ENCODE measurements around the gene PACS1.
A peak's percentile ranks its signal among the peaks of the same experiment; 100 is the strongest.
"Not testable (repeated sequence)": the region's sequence is repeated elsewhere in the genome, so short reads cannot be mapped to it uniquely, and the experiment has no call there.

PACS1 gene

DNA sequence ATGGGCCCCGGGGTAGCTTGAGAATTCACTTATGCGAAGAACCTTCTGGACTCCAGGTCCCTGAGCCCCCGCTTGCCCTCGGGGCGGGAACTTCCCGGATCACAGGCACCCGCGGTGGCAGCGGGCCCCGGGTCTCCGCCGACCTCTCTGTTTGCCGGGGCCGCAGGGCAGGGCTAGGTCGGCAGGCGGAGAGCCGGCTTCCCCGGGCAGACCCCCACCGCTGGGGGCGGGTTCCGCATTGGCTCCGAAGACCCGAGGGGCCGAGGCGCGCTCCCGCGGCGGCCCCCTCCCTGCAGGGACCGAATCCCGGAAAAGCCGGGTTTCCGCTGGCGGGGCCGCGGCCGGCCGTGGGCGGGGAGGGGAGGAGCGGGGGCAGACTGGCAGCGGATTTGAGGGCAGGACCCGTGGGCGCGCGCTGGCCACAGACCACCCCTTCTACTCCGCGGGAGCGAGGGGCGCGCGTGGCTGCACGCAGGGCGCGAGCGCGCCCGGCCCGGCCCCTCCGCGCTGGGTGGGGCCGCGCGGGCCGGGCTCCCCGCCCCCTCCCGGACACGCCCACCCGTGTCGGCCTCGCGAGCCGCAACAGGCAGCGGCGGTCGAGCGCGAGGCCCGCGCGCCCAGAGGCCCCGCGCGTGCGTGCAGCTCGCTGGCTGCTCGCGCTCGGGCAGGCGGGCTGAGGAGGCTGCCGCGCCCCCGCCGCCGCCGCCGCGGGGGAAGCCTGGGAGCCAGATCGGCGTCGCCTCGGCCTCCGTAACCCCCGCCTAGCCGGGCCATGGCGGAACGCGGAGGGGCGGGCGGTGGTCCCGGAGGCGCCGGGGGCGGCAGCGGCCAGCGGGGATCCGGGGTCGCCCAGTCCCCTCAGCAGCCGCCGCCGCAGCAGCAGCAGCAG is at the start of gene PACS1:
TSS of gene PACS1 (plus strand) at position 558 of the 889 bp plus-strand sequence. CDS start at position 773, 215 bp downstream.
- TF ChIP-seq, protein P1, sequence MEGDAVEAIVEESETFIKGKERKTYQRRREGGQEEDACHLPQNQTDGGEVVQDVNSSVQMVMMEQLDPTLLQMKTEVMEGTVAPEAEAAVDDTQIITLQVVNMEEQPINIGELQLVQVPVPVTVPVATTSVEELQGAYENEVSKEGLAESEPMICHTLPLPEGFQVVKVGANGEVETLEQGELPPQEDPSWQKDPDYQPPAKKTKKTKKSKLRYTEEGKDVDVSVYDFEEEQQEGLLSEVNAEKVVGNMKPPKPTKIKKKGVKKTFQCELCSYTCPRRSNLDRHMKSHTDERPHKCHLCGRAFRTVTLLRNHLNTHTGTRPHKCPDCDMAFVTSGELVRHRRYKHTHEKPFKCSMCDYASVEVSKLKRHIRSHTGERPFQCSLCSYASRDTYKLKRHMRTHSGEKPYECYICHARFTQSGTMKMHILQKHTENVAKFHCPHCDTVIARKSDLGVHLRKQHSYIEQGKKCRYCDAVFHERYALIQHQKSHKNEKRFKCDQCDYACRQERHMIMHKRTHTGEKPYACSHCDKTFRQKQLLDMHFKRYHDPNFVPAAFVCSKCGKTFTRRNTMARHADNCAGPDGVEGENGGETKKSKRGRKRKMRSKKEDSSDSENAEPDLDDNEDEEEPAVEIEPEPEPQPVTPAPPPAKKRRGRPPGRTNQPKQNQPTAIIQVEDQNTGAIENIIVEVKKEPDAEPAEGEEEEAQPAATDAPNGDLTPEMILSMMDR (IDR thresholded peaks at IDR 0.05; ENCODE audit: control insufficient read depth, extremely low read depth, insufficient read depth) = no peak
- H3K4me3 ChIP-seq (ENCODE audit: low read depth, low read length) = peak within 1 kb of the TSS; percentile 57
- no peak for DNase-seq (ENCODE audit: low read depth)

- DNase-seq (ENCODE audit: low read depth) = no peak
- H3K4me3 ChIP-seq (ENCODE audit: low read depth, low read length) = no peak overlapping the region
- TF ChIP-seq, protein P1 (IDR thresholded peaks at IDR 0.05; ENCODE audit: control insufficient read depth, extremely low read depth, insufficient read depth) = no peak
Measured at GRCh38 chr11:66020618-66021357, 49.3 kb upstream of the PACS1 start.

- no peak for DNase-seq (ENCODE audit: low read depth)
- H3K4me3 ChIP-seq (ENCODE audit: low read depth, low read length) = no peak overlapping the region
- TF ChIP-seq, protein P1 (IDR thresholded peaks at IDR 0.05; ENCODE audit: control insufficient read depth, extremely low read depth, insufficient read depth) = peak; percentile 89
Measured at GRCh38 chr11:66022401-66023185, 47.5 kb upstream of the PACS1 start.

DNA sequence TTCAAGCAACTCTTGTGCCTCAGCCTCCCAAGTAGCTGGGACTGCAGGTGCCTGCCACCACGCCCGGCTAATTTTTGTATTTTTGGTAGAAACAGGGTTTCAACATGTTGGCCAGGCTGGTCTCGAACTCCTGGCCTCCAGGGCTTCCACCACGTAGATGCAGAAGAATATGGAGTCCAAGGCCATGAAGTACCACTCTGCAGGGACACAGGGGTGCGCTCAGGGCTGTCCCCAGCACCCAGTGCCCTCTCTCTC is 47.0 kb upstream of the PACS1 start:
- DNase-seq (ENCODE audit: low read depth); H3K4me3 ChIP-seq (ENCODE audit: low read depth, low read length): not testable (repeated sequence)

DNA sequence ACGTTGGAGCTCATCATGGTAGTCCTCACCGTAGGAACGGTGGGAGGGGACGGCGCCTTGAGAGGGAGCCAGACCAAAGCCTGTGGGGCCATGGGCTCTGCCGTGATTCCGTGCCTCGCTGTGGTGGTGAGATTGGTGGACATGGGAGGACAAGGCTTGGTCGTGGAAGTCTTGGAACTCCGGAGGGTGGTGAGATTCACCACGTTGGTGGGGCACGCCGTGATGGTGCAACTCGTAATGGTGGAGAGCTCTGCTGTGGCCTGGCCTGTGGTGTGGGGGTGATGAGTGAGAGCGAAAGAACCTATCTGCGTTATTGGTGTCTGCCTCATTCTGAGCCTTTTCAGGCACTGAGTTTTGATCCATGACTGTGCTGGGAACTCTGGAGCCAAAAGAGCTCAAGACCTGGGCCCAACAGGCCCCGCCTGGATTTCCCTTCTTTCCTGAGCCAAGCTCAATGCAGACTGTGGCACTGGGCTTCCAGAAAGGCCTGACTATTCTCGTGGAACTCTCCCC is 44.0 kb upstream of the PACS1 start, which contains the start of gene CATSPER1:
TSS of gene CATSPER1 (minus strand) at position 463 of the 513 bp plus-strand sequence. CDS start at position 363, 100 bp downstream.
- TF ChIP-seq, protein P1 (IDR thresholded peaks at IDR 0.05; ENCODE audit: control insufficient read depth, extremely low read depth, insufficient read depth) = no peak
- DNase-seq (ENCODE audit: low read depth) = no peak
- H3K4me3 ChIP-seq (ENCODE audit: low read depth, low read length) = no peak within 1 kb of the TSS

DNA sequence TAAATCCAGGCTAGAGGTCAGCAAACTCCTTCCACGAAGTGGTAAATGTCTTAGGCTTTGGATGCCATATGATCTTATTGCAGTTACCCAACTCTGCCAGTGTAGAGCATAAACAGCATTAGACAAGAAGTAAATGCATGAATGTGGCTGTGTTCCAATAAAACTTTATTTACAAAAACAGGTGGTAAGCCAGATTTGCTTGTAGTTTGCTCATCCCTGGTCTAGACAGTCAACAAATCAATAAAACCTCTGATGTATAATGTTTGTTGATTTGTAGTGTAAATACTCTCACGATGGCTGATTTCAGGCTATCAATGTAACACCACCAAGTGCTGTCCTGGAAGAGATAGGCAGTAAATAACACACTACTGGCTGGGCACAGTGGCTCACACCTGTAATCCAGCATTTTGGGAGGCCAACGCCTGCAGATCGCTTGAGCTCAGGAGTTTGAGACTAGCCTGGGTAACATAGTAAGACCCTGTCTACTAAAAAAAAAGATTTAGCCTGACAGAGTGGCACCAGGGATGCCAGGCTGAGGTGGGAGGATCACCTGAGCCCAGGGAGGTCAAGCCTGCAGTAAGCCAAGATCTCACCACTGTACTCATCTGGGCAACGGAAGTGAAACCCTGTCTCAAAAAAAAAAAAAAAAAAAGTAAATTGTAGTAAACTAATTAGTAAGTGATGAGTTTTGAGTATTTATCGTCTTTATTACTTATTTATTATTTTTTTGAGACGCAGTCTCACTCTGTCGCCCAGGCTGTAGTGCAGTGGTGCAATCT is 36.9 kb upstream of the PACS1 start:
- DNase-seq (ENCODE audit: low read depth) = peak; percentile 63
- TF ChIP-seq, protein P1 (IDR thresholded peaks at IDR 0.05; ENCODE audit: control insufficient read depth, extremely low read depth, insufficient read depth) = no peak
- no peak overlapping the region for H3K4me3 ChIP-seq (ENCODE audit: low read depth, low read length)

All from LNCaP clone FGC (cell line).